GM18909 (cell line): ENCODE results near the gene SPACA5.
A peak's percentile ranks its signal among the peaks of the same experiment; 100 is the strongest.
"Not testable (repeated sequence)": the region's sequence is repeated elsewhere in the genome, so short reads cannot be mapped to it uniquely, and the experiment has no call there.

Source experiments
- ATAC-seq: cut with Tn5 transposase; IDR thresholded peaks from one replicate; pipeline ENCODE4 v1.9.1; 2021; ENCODE audit warnings: mild to moderate bottlenecking; ENCODE audit not compliant: unreplicated experiment, poor library complexity

SPACA5 gene

GRCh38 chrX:48020472-48020871 is 13.7 kb downstream of the SPACA5 start:
- not testable (repeated sequence) for ATAC-seq

- ATAC-seq: peak; percentile 65
These were observed 14.5 kb downstream of the SPACA5 start for GRCh38 chrX:48021026-48021900.

DNA sequence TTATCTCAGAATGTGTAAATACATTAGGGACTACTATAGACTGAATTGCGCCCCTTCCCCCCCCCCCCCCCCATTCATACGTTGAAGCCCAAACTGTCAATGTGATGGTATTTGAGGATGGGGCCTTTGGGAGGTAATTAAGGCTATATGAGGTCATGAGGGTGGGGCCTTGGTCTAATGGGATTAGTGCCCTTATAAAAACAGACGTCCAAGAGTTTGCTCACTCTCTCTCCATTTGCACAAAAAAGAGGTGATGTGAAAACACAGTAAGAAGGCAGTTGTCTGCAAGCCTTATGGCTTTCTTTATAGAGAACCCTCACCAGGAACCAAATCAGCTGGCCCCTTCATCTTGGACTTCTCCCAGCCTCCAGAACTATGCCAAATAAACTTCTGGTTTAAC is 15.3 kb downstream of the SPACA5 start:
- ATAC-seq: no peak

GRCh38 chrX:48022738-48023137 is 15.9 kb downstream of the SPACA5 start:
- ATAC-seq: no peak

- no peak for ATAC-seq
These were observed 18.8 kb downstream of the SPACA5 start for GRCh38 chrX:48025561-48025960.

- ATAC-seq: not testable (repeated sequence)
These were observed 20.8 kb downstream of the SPACA5 start for GRCh38 chrX:48027545-48027944.

- no peak for ATAC-seq
These were observed 21.3 kb downstream of the SPACA5 start for GRCh38 chrX:48028091-48028490.

DNA sequence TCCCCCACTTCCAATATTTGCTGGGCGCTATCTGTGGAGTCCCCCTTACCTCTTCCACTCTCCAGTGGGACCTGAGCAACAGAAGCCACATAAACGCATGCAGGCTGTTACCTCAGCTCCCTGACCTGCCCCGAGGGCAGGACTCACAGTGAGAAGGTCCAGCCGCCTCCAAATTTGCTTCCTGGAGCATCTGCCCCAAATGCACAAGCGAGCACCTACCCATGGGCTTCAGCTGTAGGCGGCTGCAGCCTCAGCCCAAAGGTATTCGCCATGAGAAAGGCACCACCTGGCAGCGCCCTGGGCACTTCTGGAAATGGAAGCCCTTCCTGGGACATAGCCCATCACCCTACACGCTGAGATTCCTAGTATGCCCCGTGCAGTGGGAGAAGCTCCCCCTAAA is 23.4 kb downstream of the SPACA5 start:
- no peak for ATAC-seq

GRCh38 chrX:48030641-48031173 is 23.9 kb downstream of the SPACA5 start:
- not testable (repeated sequence) for ATAC-seq

- no peak for ATAC-seq
These were observed 29.1 kb downstream of the SPACA5 start for GRCh38 chrX:48035891-48036290.

GRCh38 chrX:48043056-48043455 is 36.3 kb downstream of the SPACA5 start:
- ATAC-seq: no peak

DNA sequence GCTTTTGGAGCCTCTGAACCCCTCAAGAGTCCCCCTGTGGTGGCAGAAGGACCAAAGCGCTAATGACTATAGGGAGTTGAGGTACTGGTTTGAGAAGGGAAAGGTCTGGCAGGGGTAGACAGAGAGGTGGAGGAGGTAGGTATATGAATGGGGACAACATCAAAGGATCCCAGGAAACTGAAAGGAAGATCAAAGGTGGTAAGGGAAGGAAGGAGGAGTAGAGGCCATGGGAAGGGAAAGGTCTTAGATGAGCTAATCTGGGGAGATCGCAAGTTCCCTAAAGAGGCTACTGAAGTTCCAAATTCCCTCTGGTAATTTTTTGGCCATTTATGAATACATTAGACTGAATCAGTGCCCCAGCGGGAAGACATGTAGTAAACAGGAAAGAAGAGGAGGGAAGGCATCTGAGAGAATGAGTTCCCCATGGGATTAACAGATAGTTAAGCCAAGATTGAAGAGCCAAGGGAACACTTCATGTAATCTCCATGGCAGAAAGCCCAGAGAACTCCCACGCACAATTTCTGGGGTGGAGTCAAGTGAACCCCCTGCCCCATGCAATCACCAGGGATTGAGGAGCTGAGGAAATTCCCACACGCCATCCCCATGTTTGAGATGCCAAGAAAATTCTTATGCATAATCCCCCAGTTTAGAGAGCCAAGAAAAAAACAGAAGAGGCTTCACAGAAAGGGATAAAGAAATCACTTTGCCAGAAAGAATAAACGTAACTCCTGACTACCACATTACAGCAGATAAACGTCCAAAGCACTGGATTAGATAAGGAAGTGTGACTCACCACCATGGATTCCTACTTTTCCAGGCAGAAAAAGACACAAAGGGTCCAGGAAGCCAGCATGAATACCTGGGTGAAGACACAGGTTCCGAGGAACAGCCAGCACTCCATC is 38.9 kb downstream of the SPACA5 start:
- ATAC-seq: no peak

GRCh38 chrX:48046846-48047245 is 40.1 kb downstream of the SPACA5 start:
- no peak for ATAC-seq

DNA sequence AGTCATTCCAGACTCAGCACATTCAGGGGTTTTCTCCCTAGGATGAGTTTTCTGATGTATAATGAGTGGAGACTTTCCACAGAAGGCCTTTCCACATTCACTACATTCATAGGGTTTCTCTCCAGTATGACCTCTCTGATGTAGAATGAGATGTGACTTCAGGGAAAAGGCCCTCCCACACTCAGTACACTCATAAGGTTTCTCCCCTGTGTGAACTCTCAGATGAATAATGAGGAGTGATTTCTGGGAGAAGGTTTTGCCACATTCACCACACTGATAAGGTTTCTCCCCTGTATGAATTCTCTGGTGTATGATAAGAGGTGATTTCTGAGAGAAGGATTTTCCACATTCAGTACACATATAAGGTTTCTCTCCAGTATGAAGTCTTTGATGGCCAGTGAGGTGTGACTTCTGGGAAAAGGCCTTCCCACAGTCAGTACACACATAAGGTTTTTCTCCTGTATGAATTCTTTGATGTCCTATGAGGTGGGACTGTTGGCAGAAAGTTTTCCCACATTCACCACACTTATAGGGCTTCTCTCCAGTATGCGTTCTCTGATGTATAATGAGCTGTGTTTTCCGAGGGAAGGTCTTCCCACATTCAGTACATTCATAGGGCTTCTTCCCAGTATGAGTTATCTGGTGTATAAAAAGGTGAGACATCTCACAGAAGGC is 52.0 kb downstream of the SPACA5 start:
- no peak for ATAC-seq

GRCh38 chrX:48059296-48059639 is 52.5 kb downstream of the SPACA5 start:
- ATAC-seq: no peak
